ENCODE data around the gene GRAMD2B. TPM values are rescaled to one million over a fixed set of nuclear protein-coding genes. Genes with fewer than 3 reads are reported as not detected.

GRAMD2B gene
- total and polyA plus RNA-seq, 2 of the 8 experiments (the other 6 are each of a cell fraction or from before 2014, with no cell fraction given), result 6.4 to 9.4 TPM

DNA sequence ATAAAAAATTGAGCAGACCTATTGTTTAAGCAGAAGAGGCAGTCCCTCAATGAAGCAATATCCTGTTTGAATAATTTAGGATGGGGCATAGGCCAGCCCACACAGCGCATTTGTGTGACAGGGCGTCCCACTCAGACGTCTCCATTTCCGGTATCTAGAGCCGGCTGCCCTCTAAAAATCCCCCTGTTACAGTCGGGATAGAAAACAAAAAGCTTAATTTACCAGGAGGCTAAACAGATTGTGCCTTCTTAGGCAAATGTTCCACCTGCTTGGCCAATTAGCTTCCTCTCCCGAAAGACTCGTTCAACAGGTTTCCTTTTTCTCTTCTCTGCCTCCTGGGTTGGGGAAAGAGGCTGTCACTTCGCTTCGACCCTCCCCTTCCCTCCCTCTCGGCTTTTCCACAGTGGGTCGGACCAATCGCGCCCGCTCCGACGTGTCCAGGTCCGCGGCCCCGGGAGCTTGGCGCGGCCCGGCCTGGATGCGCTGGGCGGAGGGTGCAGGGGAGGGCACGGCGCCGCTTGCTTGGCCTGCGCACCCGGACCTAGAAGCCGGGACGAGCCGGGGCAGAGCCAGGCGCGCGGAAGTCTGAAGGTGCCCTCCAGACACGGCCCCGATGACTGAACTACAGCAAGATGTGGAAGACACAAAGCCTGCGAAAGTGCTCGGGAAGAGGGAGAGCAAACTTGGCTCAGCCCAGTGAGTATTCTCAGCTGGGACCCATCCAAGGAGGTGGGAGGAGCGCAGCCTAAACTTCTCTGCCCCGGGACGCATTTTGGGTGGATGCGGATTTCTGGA is at the start of gene GRAMD2B (continued):
- TF ChIP-seq, protein P1, sequence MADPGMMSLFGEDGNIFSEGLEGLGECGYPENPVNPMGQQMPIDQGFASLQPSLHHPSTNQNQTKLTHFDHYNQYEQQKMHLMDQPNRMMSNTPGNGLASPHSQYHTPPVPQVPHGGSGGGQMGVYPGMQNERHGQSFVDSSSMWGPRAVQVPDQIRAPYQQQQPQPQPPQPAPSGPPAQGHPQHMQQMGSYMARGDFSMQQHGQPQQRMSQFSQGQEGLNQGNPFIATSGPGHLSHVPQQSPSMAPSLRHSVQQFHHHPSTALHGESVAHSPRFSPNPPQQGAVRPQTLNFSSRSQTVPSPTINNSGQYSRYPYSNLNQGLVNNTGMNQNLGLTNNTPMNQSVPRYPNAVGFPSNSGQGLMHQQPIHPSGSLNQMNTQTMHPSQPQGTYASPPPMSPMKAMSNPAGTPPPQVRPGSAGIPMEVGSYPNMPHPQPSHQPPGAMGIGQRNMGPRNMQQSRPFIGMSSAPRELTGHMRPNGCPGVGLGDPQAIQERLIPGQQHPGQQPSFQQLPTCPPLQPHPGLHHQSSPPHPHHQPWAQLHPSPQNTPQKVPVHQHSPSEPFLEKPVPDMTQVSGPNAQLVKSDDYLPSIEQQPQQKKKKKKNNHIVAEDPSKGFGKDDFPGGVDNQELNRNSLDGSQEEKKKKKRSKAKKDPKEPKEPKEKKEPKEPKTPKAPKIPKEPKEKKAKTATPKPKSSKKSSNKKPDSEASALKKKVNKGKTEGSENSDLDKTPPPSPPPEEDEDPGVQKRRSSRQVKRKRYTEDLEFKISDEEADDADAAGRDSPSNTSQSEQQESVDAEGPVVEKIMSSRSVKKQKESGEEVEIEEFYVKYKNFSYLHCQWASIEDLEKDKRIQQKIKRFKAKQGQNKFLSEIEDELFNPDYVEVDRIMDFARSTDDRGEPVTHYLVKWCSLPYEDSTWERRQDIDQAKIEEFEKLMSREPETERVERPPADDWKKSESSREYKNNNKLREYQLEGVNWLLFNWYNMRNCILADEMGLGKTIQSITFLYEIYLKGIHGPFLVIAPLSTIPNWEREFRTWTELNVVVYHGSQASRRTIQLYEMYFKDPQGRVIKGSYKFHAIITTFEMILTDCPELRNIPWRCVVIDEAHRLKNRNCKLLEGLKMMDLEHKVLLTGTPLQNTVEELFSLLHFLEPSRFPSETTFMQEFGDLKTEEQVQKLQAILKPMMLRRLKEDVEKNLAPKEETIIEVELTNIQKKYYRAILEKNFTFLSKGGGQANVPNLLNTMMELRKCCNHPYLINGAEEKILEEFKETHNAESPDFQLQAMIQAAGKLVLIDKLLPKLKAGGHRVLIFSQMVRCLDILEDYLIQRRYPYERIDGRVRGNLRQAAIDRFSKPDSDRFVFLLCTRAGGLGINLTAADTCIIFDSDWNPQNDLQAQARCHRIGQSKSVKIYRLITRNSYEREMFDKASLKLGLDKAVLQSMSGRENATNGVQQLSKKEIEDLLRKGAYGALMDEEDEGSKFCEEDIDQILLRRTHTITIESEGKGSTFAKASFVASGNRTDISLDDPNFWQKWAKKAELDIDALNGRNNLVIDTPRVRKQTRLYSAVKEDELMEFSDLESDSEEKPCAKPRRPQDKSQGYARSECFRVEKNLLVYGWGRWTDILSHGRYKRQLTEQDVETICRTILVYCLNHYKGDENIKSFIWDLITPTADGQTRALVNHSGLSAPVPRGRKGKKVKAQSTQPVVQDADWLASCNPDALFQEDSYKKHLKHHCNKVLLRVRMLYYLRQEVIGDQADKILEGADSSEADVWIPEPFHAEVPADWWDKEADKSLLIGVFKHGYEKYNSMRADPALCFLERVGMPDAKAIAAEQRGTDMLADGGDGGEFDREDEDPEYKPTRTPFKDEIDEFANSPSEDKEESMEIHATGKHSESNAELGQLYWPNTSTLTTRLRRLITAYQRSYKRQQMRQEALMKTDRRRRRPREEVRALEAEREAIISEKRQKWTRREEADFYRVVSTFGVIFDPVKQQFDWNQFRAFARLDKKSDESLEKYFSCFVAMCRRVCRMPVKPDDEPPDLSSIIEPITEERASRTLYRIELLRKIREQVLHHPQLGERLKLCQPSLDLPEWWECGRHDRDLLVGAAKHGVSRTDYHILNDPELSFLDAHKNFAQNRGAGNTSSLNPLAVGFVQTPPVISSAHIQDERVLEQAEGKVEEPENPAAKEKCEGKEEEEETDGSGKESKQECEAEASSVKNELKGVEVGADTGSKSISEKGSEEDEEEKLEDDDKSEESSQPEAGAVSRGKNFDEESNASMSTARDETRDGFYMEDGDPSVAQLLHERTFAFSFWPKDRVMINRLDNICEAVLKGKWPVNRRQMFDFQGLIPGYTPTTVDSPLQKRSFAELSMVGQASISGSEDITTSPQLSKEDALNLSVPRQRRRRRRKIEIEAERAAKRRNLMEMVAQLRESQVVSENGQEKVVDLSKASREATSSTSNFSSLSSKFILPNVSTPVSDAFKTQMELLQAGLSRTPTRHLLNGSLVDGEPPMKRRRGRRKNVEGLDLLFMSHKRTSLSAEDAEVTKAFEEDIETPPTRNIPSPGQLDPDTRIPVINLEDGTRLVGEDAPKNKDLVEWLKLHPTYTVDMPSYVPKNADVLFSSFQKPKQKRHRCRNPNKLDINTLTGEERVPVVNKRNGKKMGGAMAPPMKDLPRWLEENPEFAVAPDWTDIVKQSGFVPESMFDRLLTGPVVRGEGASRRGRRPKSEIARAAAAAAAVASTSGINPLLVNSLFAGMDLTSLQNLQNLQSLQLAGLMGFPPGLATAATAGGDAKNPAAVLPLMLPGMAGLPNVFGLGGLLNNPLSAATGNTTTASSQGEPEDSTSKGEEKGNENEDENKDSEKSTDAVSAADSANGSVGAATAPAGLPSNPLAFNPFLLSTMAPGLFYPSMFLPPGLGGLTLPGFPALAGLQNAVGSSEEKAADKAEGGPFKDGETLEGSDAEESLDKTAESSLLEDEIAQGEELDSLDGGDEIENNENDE (IDR thresholded peaks at IDR 0.05; ENCODE audit: insufficient replicate concordance, low read length), result no peak
- TF ChIP-seq POLR2AphosphoS5 (IDR thresholded peaks at IDR 0.05; ENCODE audit: low read depth, low read length) (no peak; the same call in 1 of the 2 replicates), EP300 (IDR thresholded peaks at IDR 0.05; ENCODE audit: borderline replicate concordance in 1 of 2, low read depth in 2 of 2, low read length in 2 of 2) (no peak), TCF12 (IDR thresholded peaks at IDR 0.05; ENCODE audit: low read depth, low read length) (peak; percentile 46; the same call in 1 of the 2 replicates), TEAD4 (IDR thresholded peaks at IDR 0.05; ENCODE audit: low read depth, low read length) (no peak), GABPA (IDR thresholded peaks at IDR 0.05; ENCODE audit: borderline replicate concordance, insufficient read depth, low read length) (no peak), KDM5A (IDR thresholded peaks at IDR 0.05; ENCODE audit: low read length) (no peak)
- TF ChIP-seq, protein P2, sequence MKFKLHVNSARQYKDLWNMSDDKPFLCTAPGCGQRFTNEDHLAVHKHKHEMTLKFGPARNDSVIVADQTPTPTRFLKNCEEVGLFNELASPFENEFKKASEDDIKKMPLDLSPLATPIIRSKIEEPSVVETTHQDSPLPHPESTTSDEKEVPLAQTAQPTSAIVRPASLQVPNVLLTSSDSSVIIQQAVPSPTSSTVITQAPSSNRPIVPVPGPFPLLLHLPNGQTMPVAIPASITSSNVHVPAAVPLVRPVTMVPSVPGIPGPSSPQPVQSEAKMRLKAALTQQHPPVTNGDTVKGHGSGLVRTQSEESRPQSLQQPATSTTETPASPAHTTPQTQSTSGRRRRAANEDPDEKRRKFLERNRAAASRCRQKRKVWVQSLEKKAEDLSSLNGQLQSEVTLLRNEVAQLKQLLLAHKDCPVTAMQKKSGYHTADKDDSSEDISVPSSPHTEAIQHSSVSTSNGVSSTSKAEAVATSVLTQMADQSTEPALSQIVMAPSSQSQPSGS (IDR thresholded peaks at IDR 0.05; ENCODE audit: low read length), result 0 out of 2 replicates have a peak, but pooled peaks have one; percentile 36

Measured in H1 (cell line).